ENCODE data around the gene CARS2. TPM values are rescaled to one million over a fixed set of nuclear protein-coding genes. Genes with fewer than 3 reads are reported as not detected.
"Not testable (repeated sequence)": the region's sequence is repeated elsewhere in the genome, so short reads cannot be mapped to it uniquely, and the experiment has no call there.

The CARS2 gene
- total RNA-seq, 1 donor from 2014 or later = 101 TPM

DNA sequence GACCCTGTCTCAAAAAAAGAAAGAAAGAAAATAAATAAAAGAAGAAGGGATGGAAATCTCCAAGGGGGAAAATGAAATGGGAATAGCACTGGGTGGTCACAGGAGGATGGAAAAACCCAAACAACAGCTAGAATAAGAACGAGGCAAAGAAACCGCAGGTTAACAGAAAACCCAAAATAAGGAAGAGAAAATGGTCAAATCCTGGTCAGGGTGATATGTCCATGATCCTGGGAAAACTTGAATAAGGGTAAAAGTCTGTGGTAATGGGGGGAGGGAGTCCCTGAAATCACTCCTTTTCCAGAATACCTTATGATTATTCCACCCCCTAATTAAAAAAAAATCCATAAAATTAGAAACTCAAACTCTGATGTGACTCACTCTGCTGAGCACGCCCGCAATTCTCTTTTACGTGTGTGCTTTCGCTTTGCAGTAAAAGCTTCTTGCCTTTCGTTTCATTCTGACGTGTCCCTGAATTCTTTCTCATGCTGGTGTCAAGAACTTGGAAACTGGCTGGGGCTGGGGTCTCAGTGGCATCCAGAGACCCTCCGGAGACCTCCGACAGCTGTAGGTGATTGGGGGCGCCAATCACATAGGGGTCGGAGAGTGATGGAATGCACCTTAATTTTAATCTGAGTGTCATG, 94.8 kb downstream of the CARS2 start:
- peak; percentile 69 for DNase-seq
- intact Hi-C loops (cut with micrococcal nuclease) = no loop called here
- Mint-ChIP-seq H3K4me1 (peaks cover 6% of the 10 kb centered on the region), H3K27ac (peak overlapping the region; percentile 42), H3K27me3 (peaks cover 2% of the 10 kb centered on the region), H3K36me3 (ENCODE audit: low read depth) (peaks cover 4% of the 10 kb centered on the region), H3K4me3 (peak overlapping the region; percentile 33), H3K9me3 (peaks cover 9% of the 10 kb centered on the region)

DNA sequence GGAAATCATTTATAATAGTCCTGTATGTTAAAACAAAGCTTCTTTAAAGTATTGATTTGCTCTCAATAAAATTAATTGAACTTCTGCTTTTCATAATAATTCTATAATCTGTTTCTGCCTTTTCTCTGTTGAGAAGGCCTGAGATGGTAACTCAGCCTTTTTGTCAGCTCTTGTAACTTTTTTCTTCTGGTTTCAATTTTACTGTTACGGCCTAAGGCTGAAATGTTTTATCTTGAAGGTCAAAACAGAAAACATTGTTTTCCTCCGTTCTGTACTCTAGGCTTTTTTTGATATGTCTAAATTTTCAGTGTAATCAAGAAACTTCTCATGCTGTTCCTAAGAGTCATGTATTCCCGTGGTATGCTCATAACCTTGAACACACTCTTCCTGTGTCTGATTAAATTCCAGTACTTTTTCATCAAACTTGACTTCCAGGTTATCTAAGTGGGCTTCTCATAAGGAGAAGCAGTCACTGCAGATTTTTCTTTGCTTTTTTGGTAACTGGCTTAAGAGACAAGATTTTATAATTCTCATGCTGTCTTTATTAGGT, 98.2 kb downstream of the CARS2 start:
- Mint-ChIP-seq H3K9me3 (no peaks in the 10 kb centered on the region), H3K4me3 (no peak overlapping the region), H3K4me1 (peaks cover 2% of the 10 kb centered on the region), H3K27ac (no peak overlapping the region), H3K36me3 (ENCODE audit: low read depth) (no peaks in the 10 kb centered on the region), H3K27me3 (peaks cover 6% of the 10 kb centered on the region)
- intact Hi-C loops (cut with micrococcal nuclease) = no loop called here
- DNase-seq = no peak

DNA sequence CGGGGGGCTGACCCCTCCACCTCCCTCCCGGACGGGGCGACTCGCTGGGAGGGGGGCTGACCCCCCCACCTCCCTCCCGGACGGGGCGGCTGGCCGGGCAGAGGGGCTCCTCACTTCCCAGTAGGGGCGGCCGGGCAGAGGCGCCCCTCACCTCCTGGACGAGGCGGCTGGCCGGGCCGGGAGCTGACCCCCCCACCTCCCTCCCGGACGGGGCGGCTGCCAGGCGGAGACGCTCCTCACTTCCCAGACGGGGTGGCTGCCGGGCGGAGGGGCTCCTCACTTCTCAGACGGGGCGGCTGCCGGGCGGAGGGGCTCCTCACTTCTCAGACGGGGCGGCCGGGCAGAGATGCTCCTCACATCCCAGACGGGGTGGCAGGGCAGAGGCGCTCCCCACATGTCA, 99.6 kb downstream of the CARS2 start:
- H3K27me3 Mint-ChIP-seq; DNase-seq; H3K4me1 Mint-ChIP-seq; H3K4me3 Mint-ChIP-seq; H3K9me3 Mint-ChIP-seq; intact Hi-C loops (cut with micrococcal nuclease); H3K27ac Mint-ChIP-seq; H3K36me3 Mint-ChIP-seq (ENCODE audit: low read depth): not testable (repeated sequence)

DNA sequence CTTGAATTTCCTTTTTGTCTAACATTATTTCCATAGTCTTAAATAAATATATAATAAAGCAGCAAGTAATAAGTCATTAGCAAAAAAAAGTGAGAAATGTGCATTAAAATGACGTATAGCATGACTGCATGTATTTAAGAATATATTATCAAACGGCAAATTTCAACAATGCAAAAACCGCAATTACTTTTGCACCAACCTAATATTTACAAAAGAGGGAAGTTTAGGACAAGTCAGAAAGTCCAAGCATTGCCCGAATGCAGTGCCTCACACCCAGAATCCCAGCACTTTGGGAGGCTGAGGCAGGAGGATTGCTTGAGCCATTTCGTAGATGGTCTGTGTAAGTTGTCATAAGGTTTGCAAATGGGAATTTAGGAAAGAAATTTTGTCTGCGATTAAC, 100.8 kb downstream of the CARS2 start:
- Mint-ChIP-seq H3K36me3 (ENCODE audit: low read depth) (no peaks in the 10 kb centered on the region), H3K27ac (no peak overlapping the region), H3K4me1 (no peaks in the 10 kb centered on the region), H3K9me3 (no peaks in the 10 kb centered on the region), H3K4me3 (no peak overlapping the region), H3K27me3 (peaks cover 10% of the 10 kb centered on the region)
- intact Hi-C loops (cut with micrococcal nuclease) = no loop called here
- DNase-seq = no peak

DNA sequence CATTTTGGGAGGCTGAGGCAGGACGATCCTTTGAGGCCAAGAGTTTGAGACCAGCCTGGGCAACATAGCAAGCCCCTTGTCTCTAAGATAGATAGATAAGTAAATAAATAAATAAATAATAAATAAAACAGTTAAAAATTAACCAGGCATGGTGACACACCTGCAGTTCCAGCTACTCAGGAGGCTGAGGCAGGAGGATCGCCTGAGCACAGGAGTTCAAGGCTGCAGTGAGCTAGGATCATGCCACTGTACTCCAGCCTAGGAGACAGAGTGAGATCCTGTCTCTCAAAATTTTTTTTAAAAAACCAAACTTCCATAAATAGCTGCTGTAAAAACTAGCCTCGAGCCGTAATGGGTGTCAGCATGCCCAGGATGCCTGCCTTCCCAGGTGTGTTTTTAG, 104.9 kb downstream of the CARS2 start:
- H3K27me3 Mint-ChIP-seq = peaks cover 16% of the 10 kb centered on the region
- H3K36me3 Mint-ChIP-seq (ENCODE audit: low read depth) = no peaks in the 10 kb centered on the region
- no peak for DNase-seq
- H3K27ac Mint-ChIP-seq = no peak overlapping the region
- no peaks in the 10 kb centered on the region for H3K4me1 Mint-ChIP-seq
- H3K9me3 Mint-ChIP-seq = no peaks in the 10 kb centered on the region
- intact Hi-C loops (cut with micrococcal nuclease) = no loop called here
- H3K4me3 Mint-ChIP-seq = no peak overlapping the region

DNA sequence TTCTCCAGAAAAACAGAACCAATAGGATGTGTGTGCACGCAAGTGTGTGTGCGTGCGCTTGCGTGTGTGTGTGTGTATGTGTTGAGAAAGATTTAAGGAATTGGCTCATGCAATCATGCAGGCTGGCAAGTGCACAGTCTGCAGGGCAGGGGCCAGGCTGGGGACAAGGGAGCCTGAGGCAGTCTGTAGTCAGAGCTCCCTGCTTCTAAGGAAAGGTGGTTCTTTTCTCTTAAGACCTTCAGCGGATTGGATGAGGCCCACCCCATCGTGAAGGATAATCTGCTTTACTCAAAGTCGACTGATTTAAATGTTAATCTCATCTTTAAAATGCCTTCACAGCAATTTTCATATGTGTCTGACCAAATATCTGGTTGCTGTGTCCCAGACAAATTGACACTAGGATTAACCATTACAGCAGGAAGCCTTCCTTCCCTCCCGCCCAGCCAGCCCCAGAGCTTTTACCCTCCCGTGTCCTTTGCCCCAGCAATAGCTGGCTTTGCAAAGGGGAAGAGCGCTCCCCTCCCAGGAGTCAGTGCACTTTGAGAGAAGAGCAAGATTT, 105.6 kb downstream of the CARS2 start:
- no peak overlapping the region for H3K4me3 Mint-ChIP-seq
- peaks cover 16% of the 10 kb centered on the region for H3K27me3 Mint-ChIP-seq
- H3K9me3 Mint-ChIP-seq = no peaks in the 10 kb centered on the region
- no peaks in the 10 kb centered on the region for H3K4me1 Mint-ChIP-seq
- no peak overlapping the region for H3K27ac Mint-ChIP-seq
- H3K36me3 Mint-ChIP-seq (ENCODE audit: low read depth) = no peaks in the 10 kb centered on the region
- no peak for DNase-seq
- intact Hi-C loops (cut with micrococcal nuclease) = no loop called here

DNA sequence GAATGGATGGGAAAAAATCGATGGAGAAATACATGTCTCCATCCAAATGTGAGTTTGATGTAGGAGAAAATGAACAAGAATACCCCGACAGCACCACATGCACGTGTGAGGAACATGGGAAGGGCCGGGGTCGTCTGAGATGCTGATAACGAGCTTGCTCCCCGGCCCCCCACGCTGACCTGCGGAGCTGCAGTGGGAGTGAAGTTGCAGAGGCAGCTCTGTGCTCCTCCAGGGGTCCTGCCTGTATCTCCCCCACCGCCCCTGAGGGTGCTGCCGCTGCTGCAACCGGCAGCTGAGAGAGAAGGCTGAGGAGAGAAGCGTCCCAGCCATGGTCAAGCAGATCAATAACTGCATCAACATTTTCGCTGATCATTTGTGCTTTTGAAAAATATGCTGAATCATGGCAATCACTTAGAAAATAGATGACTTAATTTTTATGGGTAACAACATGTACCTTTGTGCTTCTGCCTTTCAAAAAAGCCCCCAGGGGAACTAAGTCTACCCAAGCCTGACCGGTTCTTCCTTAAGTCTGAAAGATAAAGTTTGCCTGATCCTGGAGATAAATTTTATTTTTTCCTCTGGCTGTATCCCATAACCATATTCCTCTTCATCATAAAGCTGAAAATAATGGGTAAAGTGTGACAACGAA, 108.8 kb downstream of the CARS2 start:
- H3K4me1 Mint-ChIP-seq = peaks cover 1% of the 10 kb centered on the region
- H3K9me3 Mint-ChIP-seq = no peaks in the 10 kb centered on the region
- no peaks in the 10 kb centered on the region for H3K36me3 Mint-ChIP-seq (ENCODE audit: low read depth)
- no peak overlapping the region for H3K4me3 Mint-ChIP-seq
- H3K27ac Mint-ChIP-seq = no peak overlapping the region
- intact Hi-C loops (cut with micrococcal nuclease) = loop anchor here (10.0 kb wide), 1 partner anchor 458 kb away; no protein-coding TSS in a partner anchor
- no peak for DNase-seq
- peaks cover 15% of the 10 kb centered on the region for H3K27me3 Mint-ChIP-seq

DNA sequence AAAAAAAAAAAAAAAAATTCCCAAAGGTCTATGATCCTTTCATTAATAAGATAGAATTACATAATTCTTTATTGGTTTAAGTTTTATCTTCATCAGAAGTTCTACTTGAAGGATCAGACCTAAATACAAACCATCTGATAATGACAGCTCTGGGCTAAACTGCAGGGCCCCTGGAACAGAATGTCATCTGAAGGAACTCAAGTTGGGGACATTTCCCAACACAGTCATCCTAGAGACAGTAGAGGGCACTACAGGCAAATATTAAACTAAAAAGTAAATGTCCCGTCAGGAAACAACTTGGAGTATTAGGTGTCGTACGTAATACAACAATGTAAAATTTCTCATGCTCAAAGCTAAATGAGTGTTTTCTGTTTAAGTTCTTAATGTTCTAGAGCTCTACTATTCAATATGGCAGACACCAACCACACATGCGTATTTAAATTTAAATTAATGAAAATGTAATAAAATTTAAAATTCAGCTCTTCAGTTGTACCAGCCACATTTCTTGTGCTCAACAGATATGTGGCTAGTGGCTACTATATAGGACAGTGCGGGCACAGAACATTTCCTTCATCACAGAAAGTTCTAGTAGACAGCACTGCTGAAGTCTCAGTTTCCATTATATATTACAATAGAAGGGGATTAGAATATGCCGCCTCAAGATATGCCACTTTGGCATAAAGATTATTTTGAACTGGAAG, 112.3 kb downstream of the CARS2 start:
- no peak overlapping the region for H3K27ac Mint-ChIP-seq
- peaks cover 23% of the 10 kb centered on the region for H3K27me3 Mint-ChIP-seq
- no peak overlapping the region for H3K4me3 Mint-ChIP-seq
- intact Hi-C loops (cut with micrococcal nuclease) = loop anchor here (1.0 to 10.0 kb wide), 2 partner anchors 226 to 461 kb away; no protein-coding TSS in a partner anchor
- peaks cover 1% of the 10 kb centered on the region for H3K4me1 Mint-ChIP-seq
- DNase-seq = peak; percentile 69
- no peaks in the 10 kb centered on the region for H3K36me3 Mint-ChIP-seq (ENCODE audit: low read depth)
- H3K9me3 Mint-ChIP-seq = no peaks in the 10 kb centered on the region

DNA sequence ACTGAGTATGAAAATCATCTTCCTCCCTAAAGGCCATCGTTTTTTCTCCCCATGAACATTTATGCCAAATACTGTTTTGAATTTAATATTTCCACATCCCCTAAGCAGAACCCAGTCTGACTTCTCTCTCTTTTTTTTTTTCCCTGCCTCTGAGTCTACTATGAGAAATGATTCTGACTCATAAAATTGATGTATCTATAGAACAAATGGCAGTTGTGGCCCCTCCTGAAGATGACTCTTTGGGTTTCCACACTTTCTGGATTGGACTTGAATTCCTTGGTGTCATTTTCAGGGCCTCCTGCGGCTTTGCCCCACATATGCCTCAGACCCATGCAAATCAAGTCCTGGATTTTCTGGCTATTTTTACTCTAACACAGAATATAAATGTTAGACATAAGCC, 113.3 kb downstream of the CARS2 start:
- Mint-ChIP-seq H3K9me3 (no peaks in the 10 kb centered on the region), H3K4me1 (peaks cover 1% of the 10 kb centered on the region), H3K27me3 (peaks cover 30% of the 10 kb centered on the region), H3K27ac (no peak overlapping the region), H3K36me3 (ENCODE audit: low read depth) (no peaks in the 10 kb centered on the region), H3K4me3 (no peak overlapping the region)
- intact Hi-C loops (cut with micrococcal nuclease) = loop anchor here (1.0 to 10.0 kb wide), 2 partner anchors 227 to 462 kb away; no protein-coding TSS in a partner anchor
- no peak for DNase-seq

Other genes with a start within 250 kb of the CARS2 start
- gene RAB20, start 144.4 kb downstream of the CARS2 start, total RNA-seq = 2.8 and 3.2 TPM in 2 replicates
- 20.6 and 23.7 TPM in 2 replicates for gene NAXD, start 90.6 kb downstream of the CARS2 start, total RNA-seq
- 16.7 and 18.4 TPM in 2 replicates for gene ING1, start 7.6 kb upstream of the CARS2 start, total RNA-seq
- 145 and 147 TPM in 2 replicates for gene ANKRD10, start 209.0 kb upstream of the CARS2 start, total RNA-seq

Data from activated CD4-positive, alpha-beta T cell treated with anti-CD3 and anti-CD28 coated beads, Interleukin-2, amount 10 ng/mL, durations not matched to agents 24 days and 14 days (primary cell).